GM10248 (cell line): Measurements from ENCODE around the gene ITGA11.

Experiments used
- CTCF ChIA-PET: fragments of 300-600 bp; sonication (Branson Sonifier 250); formaldehyde crosslinking; extraction: SDS; loops from one replicate; lab custom pipeline; 2021; ENCODE audit warnings: antibody characterized with exemption; lab: Yijun Ruan, JAX
- POLR2A ChIA-PET: fragments of 350-650 bp; sonication (Branson Sonifier 250); formaldehyde crosslinking; extraction: SDS; loops from one replicate; lab custom pipeline; 2020; ENCODE audit warnings: antibody characterized with exemption; lab: Yijun Ruan, JAX
- DNase-seq: peaks from one replicate; pipeline ENCODE4 v3.0.0; 2012; ENCODE audit errors: extremely low spot score
- CTCF ChIP-seq: IDR thresholded peaks from 2 replicates; pipeline ENCODE4 v1.5.1; 2012; ENCODE audit warnings: mild to moderate bottlenecking, low read depth; ENCODE audit errors: extremely low read depth, missing control alignments, control extremely low read depth

Gene ITGA11

DNA sequence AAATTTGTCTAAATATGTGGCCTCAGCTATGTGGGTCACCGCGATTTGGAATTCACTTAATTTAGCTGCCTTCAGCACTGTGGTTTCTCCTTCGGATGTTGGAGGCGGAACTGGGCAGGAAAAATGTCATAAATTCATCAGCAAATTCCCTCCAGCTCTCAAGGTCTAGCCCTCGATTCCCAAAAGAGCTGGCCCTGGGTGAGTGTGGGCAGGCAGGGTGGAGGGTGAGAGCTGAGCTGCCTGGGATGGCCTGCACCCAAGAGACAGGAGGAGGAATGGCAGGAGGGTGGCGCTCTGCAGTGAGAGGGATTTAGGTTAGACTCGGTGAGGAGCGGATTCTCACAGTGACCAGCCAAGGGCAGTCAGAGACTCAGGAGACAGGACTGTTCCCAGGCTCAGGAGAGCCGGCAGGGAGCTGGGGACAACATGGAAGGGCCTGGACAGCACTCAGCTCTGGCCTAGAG is 97.3 kb downstream of the ITGA11 start:
- ChIA-PET CTCF (interaction anchor here (1.1 to 2.8 kb wide), 4 partner anchors 11 to 339 kb away, joined by 3 to 12 read pairs (median 4); no protein-coding TSS in a partner anchor), POLR2A (no interaction called here)
- DNase-seq: no peak
- no peak for TF ChIP-seq CTCF

DNA sequence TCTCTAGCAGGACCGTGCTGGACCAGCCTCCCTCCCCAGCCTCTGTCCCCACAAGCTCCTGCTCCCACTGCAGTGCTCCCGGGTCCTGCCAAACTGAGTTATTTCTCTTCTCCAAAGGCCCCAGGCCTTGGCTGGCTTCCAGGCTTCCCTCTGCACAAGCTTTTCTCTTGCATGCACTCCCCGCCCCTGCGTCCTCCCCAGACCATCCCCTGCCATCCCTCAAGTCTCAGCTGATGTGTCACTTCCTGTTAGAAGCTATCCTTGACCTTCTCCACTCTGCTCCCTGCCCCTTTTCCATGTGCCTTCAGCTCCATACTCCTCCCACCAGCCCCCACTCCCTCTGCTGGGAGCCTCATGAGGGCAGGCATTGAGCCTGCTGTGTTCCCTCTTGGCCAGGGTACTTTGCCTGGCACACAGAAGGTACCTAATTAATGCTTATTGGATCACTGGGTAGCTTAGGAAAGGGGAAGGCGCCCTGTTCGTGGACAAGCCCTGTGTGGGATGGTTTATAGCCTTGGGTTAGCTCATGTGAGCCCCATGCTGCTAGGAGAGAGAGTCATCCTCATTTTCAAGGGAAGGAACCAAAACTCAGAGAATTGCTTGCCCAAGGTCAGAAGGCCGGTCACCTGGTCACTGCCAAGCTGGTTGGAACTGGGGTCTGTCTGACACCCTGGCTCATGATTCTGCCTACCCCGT is 98.0 kb downstream of the ITGA11 start:
- POLR2A ChIA-PET: no interaction called here
- no peak for TF ChIP-seq CTCF
- CTCF ChIA-PET: interaction anchor here (1.1 to 2.8 kb wide), 4 partner anchors 12 to 340 kb away, joined by 3 to 12 read pairs (median 4); no protein-coding TSS in a partner anchor
- DNase-seq: no peak

DNA sequence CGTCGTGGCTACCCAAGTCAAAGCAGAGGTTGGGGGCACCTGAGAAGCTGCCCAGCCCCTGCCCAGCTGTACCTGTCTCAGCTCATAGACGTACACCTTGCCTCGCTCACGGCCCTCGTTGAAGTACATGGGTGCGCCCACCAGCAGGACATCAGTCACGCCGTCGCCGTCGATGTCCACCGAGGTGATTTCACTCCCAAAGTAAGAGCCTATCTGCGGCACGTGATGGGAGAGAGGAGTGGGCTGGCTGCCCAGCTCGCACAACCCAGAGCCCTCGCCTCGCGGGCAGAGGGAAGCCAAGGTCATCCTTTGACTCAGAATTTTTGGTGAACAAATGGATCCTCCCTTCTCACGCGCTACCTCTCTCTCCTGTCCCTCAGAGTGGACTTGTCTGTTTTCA is 99.7 kb downstream of the ITGA11 start:
- ChIA-PET CTCF (no interaction called here), POLR2A (no interaction called here)
- no peak for DNase-seq
- TF ChIP-seq CTCF: no peak

- ChIA-PET CTCF (no interaction called here), POLR2A (no interaction called here)
- no peak for TF ChIP-seq CTCF
- DNase-seq: no peak
These were observed 101.1 kb downstream of the ITGA11 start for GRCh38 chr15:68330901-68331300.

DNA sequence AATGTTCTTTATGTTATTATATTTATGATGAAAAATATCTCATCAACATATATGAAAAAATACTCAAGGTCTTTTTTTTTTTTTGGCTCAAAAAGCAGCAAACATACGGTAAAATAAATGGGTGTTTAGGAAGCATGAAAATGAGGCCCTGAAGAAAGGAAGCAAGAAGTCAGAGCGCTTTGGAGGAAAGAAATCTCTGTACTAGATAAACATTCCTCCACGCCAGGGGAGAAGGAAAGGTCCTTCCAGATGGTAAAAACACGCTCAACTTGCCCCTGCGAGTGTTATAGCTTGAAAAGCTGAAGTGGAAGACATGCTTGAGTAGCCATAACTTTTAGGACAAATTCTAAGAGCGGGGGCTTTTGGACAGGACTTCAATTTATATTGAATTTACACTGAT is 101.5 kb downstream of the ITGA11 start:
- ChIA-PET POLR2A (no interaction called here), CTCF (no interaction called here)
- no peak for TF ChIP-seq CTCF
- DNase-seq: no peak

GRCh38 chr15:68328964-68329363 is 103.0 kb downstream of the ITGA11 start:
- TF ChIP-seq CTCF: no peak
- ChIA-PET POLR2A (interaction anchor here (0.5 kb wide), 1 partner anchor 55 kb away, joined by 4 read pairs; no protein-coding TSS in a partner anchor), CTCF (interaction anchor here (1.0 kb wide), 1 partner anchor 22 kb away, joined by 3 read pairs; no protein-coding TSS in a partner anchor)
- no peak for DNase-seq
